Peyer's patch (tissue), 4 donors: ENCODE data around the gene ACACA. TPM values are rescaled to one million over a fixed set of nuclear protein-coding genes. Genes with fewer than 3 reads are reported as not detected.

ENCODE experiments used
- DNase-seq, 3 donors: peaks; one replicate each; pipeline ENCODE4 v3.0.0-alpha.2; 2017 to 2019
- H3K27ac ChIP-seq, 4 donors: fragments of 200-600 bp; sonication (generic); one replicate each; pipeline ENCODE4 v1.5.1; 2016 to 2019
- H3K27me3 ChIP-seq, 2 donors: fragments of 200-600 bp; sonication (generic); one replicate each; pipeline ENCODE4 v1.5.1; 2019
- H3K36me3 ChIP-seq, 3 donors: fragments of 200-600 bp; sonication (generic); one replicate each; pipeline ENCODE4 v1.5.1; 2016 to 2019
- H3K4me1 ChIP-seq, 4 donors: fragments of 200-600 bp; sonication (generic); one replicate each; pipeline ENCODE4 v1.5.1; 2016 to 2019
- H3K4me3 ChIP-seq, 4 donors: fragments of 200-600 bp; sonication (generic); 1 replicate in 3 of 4; 2 replicates in 1 of 4; pipeline ENCODE4 v1.5.1; 2016 to 2019; ENCODE audit warnings: mild to moderate bottlenecking in 1 of 4
- H3K9me3 ChIP-seq, 4 donors: fragments of 200-600 bp; sonication (generic); one replicate each; pipeline ENCODE4 v1.5.1; 2016 to 2019; ENCODE audit warnings: mild to moderate bottlenecking in 1 of 4
- POLR2A ChIP-seq, 2 donors: fragments of 450-650 bp; IDR thresholded peaks; one replicate each; pipeline ENCODE4 v1.5.1; 2017; ENCODE audit warnings: antibody characterized with exemption in 2 of 2, mild to moderate bottlenecking in 2 of 2, moderate library complexity in 2 of 2
- total RNA-seq, 4 donors: library from RNA; depleted of rRNA; stranded (reverse); fragments of >200 nt; gene quantifications; one replicate each; pipeline ENCODE4 v1.1.0, GENCODE V29; 2016
- TF ChIP-seq, protein P1 (sequence below), 6 experiments: fragments of 450-650 bp in 4 of 6; fragments of 200-600 bp in 2 of 6; sonication (generic) in 1 of 6; IDR thresholded peaks; one replicate each; pipeline ENCODE4 v1.5.1; 2017 to 2019; ENCODE audit warnings: antibody characterized with exemption in 6 of 6, mild to moderate bottlenecking in 3 of 6, moderate library complexity in 1 of 6

The ACACA gene
- total RNA-seq, 4 donors from 2014 or later = 31.7 to 71.7 (median 43.0) TPM

DNA sequence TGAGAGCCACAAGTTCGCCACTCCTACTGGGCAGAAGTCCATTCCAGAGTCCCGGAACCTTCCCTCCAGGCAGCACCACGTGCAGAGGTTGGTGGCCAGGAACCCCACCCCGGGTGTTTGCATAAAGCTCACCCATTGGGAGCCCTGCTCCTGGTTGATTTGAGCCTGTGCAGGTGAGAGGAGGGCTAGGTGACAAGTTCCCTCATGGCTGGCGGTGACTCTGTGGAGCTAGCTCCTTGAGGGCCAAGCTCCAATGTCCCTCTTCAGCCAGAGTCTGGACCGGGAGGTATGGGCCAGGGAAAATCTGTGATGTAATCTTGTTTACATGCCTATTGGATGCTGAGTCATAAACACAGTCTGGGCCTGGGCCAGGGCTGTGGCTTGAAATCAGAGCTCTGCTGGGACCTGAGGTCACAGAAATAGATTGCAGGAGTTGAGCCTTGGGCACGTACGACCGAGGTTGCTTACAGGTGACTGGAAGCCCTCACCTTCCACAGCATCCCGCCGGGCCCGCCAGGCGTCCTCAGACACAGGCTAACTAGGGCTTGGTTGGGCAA is 339.0 kb downstream of the ACACA start:
- Histone ChIP-seq H3K27me3 (no peaks in the 10 kb centered on the region), H3K9me3 (no peaks in the 10 kb centered on the region), H3K4me3 (peak overlapping the region in 2 of 4 donors; percentile 29 to 30), H3K27ac (peak overlapping the region in 3 of 4 donors; percentile 68 to 90 (median 86)), H3K4me1 (peaks cover 0 to 18% (median 0%) of the 10 kb centered on the region in 4 donors), H3K36me3 (no peaks in the 10 kb centered on the region)
- TF ChIP-seq, protein P1, sequence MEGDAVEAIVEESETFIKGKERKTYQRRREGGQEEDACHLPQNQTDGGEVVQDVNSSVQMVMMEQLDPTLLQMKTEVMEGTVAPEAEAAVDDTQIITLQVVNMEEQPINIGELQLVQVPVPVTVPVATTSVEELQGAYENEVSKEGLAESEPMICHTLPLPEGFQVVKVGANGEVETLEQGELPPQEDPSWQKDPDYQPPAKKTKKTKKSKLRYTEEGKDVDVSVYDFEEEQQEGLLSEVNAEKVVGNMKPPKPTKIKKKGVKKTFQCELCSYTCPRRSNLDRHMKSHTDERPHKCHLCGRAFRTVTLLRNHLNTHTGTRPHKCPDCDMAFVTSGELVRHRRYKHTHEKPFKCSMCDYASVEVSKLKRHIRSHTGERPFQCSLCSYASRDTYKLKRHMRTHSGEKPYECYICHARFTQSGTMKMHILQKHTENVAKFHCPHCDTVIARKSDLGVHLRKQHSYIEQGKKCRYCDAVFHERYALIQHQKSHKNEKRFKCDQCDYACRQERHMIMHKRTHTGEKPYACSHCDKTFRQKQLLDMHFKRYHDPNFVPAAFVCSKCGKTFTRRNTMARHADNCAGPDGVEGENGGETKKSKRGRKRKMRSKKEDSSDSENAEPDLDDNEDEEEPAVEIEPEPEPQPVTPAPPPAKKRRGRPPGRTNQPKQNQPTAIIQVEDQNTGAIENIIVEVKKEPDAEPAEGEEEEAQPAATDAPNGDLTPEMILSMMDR (IDR thresholded peaks at IDR 0.05) = peak in 2 of 6 experiments; percentile 3 to 22
- peak; percentile 74 to 78 for TF ChIP-seq POLR2A (IDR thresholded peaks at IDR 0.05)
- peak in 2 of 3 donors; percentile 89 to 90 for DNase-seq

GRCh38 chr17:37066322-37067255 is 340.0 kb downstream of the ACACA start:
- Histone ChIP-seq H3K27me3 (no peaks in the 10 kb centered on the region), H3K4me1 (peaks cover 0 to 18% (median 0%) of the 10 kb centered on the region in 4 donors), H3K9me3 (no peaks in the 10 kb centered on the region), H3K36me3 (no peaks in the 10 kb centered on the region), H3K4me3 (no peak overlapping the region), H3K27ac (peak overlapping the region in 2 of 4 donors; percentile 86 to 90)
- no peak for DNase-seq
- TF ChIP-seq, protein P1 (IDR thresholded peaks at IDR 0.05) = no peak

- H3K27me3 ChIP-seq = no peaks in the 10 kb centered on the region
Measured at GRCh38 chr17:37065486-37066321, 340.9 kb downstream of the ACACA start.

GRCh38 chr17:37064956-37065355 is 341.7 kb downstream of the ACACA start:
- TF ChIP-seq, protein P1 (IDR thresholded peaks at IDR 0.05) = no peak
- no peak for TF ChIP-seq POLR2A (IDR thresholded peaks at IDR 0.05)
- Histone ChIP-seq H3K36me3 (no peaks in the 10 kb centered on the region), H3K27me3 (no peaks in the 10 kb centered on the region)

More at GRCh38 chr17:37065486-37066321, 340.9 kb downstream of the ACACA start:
- no peak overlapping the region for H3K27ac ChIP-seq
- H3K9me3 ChIP-seq = no peaks in the 10 kb centered on the region
- TF ChIP-seq, protein P1 (IDR thresholded peaks at IDR 0.05) = no peak
- no peak for TF ChIP-seq POLR2A (IDR thresholded peaks at IDR 0.05)
- no peaks in the 10 kb centered on the region for H3K36me3 ChIP-seq
- no peak for DNase-seq
- H3K4me1 ChIP-seq = peaks cover 0 to 18% (median 0%) of the 10 kb centered on the region in 4 donors
- H3K4me3 ChIP-seq = no peak overlapping the region

DNA sequence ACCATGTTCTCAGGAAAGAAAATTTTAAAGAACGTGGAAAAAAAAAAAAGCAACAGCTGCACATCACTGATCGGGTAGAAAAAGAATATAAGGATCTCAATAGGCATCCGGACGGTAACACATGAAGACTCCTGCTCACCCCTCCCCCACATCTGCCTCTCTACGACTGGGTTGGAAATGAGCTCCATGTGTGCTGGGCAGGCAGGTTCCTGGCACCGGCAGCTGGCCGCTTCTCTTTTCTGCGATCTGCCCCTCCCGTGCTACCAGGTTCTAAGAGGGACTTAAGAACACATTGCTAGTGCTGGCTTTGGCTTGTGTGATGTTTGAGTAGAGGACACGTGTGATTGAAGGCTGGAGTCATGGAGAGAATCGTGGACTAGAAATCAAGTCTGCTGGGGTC is 342.4 kb downstream of the ACACA start:
- Histone ChIP-seq H3K27me3 (no peaks in the 10 kb centered on the region), H3K27ac (no peak overlapping the region), H3K4me3 (no peak overlapping the region), H3K36me3 (no peaks in the 10 kb centered on the region), H3K4me1 (peaks cover 0 to 18% (median 0%) of the 10 kb centered on the region in 4 donors), H3K9me3 (no peaks in the 10 kb centered on the region)
- no peak for TF ChIP-seq POLR2A (IDR thresholded peaks at IDR 0.05)
- TF ChIP-seq, protein P1 (IDR thresholded peaks at IDR 0.05) = no peak
- DNase-seq = no peak

More at GRCh38 chr17:37064956-37065355, 341.7 kb downstream of the ACACA start:
- H3K9me3 ChIP-seq = no peaks in the 10 kb centered on the region
- H3K27ac ChIP-seq = no peak overlapping the region
- DNase-seq = no peak
- peaks cover 0 to 18% (median 0%) of the 10 kb centered on the region in 4 donors for H3K4me1 ChIP-seq
- H3K4me3 ChIP-seq = no peak overlapping the region
